Ecto neural progenitor cell (in vitro differentiated cells): ENCODE results near the gene ARHGEF10L.

Experiments
- DNase-seq: peaks from one replicate; pipeline ENCODE4 v3.0.0-alpha.2; 2018; ENCODE audit warnings: low spot score

Gene ARHGEF10L

GRCh38 chr1:17567582-17567981 lies 28.1 kb downstream of the ARHGEF10L start:
- no peak for DNase-seq

GRCh38 chr1:17568014-17568900 lies 28.8 kb downstream of the ARHGEF10L start:
- no peak for DNase-seq

- no peak for DNase-seq
Measured at GRCh38 chr1:17569200-17570139, 30.0 kb downstream of the ARHGEF10L start.

- no peak for DNase-seq
Measured at GRCh38 chr1:17570228-17570627, 30.7 kb downstream of the ARHGEF10L start.

GRCh38 chr1:17572264-17572985 lies 32.9 kb downstream of the ARHGEF10L start:
- no peak for DNase-seq

GRCh38 chr1:17573518-17574041 lies 34.1 kb downstream of the ARHGEF10L start:
- DNase-seq, result peak; percentile 83

DNA sequence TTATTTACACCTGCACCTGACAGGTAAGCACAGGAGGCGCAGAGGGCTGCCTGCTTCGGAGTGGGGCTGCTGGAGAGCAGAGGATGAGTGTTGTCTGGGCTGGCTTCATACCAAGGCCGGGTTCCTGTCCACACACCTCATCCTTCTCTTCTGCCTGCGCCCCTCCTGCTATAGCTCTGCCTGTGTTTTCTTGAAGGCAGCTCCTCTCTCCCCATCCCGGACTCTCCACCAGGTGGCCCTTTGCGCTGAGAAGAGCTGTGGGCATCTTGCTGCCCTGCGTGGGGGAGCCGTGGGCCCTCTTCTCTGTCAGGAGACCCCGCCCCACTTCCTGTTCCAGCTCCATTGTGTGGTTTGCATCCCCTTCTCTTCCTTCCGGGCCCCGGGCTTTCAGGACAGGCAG lies 35.0 kb downstream of the ARHGEF10L start:
- no peak for DNase-seq

GRCh38 chr1:17575797-17576518 lies 36.5 kb downstream of the ARHGEF10L start:
- DNase-seq, result no peak

DNA sequence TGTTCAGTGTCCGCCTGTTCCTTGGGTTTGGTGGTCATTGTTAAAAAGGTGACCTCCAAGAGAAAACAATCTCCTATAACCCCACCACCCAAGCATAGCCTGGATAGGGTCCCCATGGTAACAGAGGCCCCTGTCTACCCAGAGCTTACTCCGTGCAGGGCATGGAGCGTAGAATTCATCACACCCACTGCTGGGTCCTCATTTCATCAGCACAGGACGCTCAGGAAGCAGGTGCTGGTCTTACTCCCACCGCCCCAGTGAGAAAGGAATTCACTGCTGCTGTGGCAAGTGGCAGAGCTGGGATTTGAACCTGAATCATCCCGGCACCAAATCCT lies 37.0 kb downstream of the ARHGEF10L start:
- no peak for DNase-seq

GRCh38 chr1:17577907-17578297 lies 38.4 kb downstream of the ARHGEF10L start:
- no peak for DNase-seq

- no peak for DNase-seq
Measured at GRCh38 chr1:17579951-17580939, 40.7 kb downstream of the ARHGEF10L start.

- no peak for DNase-seq
Measured at GRCh38 chr1:17581389-17582123, 42.1 kb downstream of the ARHGEF10L start.

DNA sequence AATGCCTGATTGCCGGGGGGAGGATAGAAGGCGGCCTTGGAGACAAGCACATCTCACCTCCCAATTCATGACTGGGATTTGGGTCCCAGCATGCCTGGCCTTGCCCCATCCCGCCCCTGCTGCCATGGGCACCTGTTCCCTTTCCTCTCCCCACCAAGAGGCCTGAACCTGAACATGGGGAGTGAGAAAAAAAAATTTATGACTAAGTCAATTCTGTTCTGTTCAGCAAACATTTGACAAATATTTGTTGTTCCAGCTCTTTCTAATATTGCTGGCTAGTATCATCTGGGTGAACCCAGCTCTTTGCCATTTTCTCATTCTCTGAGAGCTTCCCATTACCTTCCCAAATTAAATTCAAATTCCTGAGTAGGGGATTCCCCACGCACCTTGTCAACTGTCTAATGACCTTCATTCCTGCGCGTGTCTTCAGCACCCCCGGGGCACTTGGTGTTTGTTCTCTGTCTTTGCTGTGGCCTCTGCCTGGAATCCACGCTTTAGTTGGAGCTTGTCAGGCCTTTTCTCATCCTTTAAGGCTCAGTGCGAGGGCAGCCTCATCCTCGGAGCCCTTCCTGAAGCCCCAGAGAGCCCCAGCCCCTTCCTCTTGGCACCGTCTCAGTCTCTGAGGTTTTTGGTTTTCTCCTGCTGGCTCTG lies 42.8 kb downstream of the ARHGEF10L start:
- no peak for DNase-seq

GRCh38 chr1:17584539-17584938 lies 45.0 kb downstream of the ARHGEF10L start:
- DNase-seq, result no peak

GRCh38 chr1:17585266-17585987 lies 45.9 kb downstream of the ARHGEF10L start:
- no peak for DNase-seq

DNA sequence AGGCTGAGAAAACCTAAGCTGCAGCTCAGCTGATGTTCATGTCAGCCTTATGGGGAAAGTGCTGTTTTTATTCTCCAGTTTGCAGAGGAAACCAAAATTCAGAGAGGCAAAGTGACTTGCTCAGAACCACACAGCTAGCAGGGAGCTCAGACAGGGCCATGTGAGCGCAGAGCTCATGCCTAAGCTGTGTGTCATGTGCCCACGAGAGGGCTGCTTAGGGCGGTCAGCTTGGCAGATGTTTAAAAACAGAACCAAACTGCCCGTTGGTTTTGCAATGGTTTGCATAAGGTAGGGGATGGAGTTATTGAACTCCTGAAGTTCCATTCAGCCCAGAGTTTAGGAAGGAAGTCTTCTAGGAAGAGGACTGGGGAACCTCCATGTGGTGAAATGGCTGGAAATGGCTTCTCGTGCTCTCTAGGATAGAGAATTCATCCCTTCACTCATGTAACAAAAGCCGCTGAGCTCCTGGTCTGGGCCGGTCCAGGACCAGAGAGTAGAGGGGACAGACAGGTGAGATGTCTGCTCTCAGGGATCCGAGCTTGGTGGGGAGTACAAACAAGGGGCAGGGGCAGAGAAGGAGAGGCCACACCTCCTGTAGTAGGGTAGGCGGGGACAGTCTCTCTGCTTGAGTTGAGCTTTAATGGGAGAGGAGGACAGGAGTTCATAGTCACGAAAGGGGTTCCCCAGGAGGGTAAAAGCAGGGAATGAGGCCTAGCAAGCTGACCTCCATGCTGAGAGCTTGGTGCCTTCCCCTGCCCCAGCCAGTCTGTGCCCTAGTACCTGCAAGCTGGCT lies 46.9 kb downstream of the ARHGEF10L start:
- DNase-seq, result no peak

GRCh38 chr1:17587693-17588047 lies 48.2 kb downstream of the ARHGEF10L start:
- DNase-seq, result no peak
